B cell (primary cell): ENCODE results near the gene KCNE3.

ENCODE experiments used
- EZH2 ChIP-seq: IDR thresholded peaks from 2 replicates; pipeline ENCODE4 v1.6.1; 2012; ENCODE audit warnings: borderline replicate concordance, low read depth, mild to moderate bottlenecking, moderate library complexity, low read length; ENCODE audit not compliant: insufficient read depth, poor library complexity, severe bottlenecking
- TF ChIP-seq, protein P1 (sequence below): fragments of 200-600 bp; IDR thresholded peaks from one replicate; pipeline ENCODE4 v1.8.0; 2022; ENCODE audit warnings: antibody characterized with exemption, mild to moderate bottlenecking

DNA sequence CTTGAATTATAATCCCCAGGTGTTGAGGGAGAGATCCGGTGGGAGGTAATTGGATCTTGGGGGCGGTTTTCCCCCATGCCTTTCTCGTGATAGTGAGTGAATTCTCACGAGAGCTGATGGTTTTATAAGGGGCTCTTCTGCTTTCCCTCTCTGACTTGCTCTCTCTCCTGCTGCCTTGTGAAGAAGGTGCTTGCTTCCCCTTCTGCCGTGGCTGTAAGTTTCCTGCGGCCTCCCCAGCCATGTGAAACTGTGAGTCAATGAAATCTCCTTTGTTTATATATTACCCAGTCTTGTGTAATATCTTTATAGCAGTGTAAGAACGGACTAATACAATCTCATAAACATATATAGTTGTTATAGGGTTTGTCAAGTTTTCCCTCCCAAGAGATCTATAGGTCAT lies 32.8 kb downstream of the KCNE3 start:
- TF ChIP-seq, protein P1, sequence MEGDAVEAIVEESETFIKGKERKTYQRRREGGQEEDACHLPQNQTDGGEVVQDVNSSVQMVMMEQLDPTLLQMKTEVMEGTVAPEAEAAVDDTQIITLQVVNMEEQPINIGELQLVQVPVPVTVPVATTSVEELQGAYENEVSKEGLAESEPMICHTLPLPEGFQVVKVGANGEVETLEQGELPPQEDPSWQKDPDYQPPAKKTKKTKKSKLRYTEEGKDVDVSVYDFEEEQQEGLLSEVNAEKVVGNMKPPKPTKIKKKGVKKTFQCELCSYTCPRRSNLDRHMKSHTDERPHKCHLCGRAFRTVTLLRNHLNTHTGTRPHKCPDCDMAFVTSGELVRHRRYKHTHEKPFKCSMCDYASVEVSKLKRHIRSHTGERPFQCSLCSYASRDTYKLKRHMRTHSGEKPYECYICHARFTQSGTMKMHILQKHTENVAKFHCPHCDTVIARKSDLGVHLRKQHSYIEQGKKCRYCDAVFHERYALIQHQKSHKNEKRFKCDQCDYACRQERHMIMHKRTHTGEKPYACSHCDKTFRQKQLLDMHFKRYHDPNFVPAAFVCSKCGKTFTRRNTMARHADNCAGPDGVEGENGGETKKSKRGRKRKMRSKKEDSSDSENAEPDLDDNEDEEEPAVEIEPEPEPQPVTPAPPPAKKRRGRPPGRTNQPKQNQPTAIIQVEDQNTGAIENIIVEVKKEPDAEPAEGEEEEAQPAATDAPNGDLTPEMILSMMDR: no peak
- TF ChIP-seq EZH2: no peak
